Loucy (cell line): Measurements from ENCODE around the gene TNKS1BP1.

Experiments
- CTCF ChIP-seq: fragments of 200-600 bp; sonication (generic); conservative IDR thresholded peaks from 2 replicates; pipeline ENCODE4 v1.5.1; 2014; ENCODE audit warnings: mild to moderate bottlenecking, antibody characterized with exemption, low read length
- EZH2phosphoT487 ChIP-seq: fragments of 200-600 bp; IDR thresholded peaks from 2 replicates; pipeline ENCODE4 v1.6.1; 2018; ENCODE audit warnings: antibody characterized with exemption, mild to moderate bottlenecking, moderate library complexity, borderline replicate concordance

- TF ChIP-seq CTCF (no peak), EZH2phosphoT487 (no peak)
Measured at GRCh38 chr11:57278721-57279095, 46.0 kb downstream of the TNKS1BP1 start.
